ENCODE measurements around the gene SLC6A8. TPM values are rescaled to one million over a fixed set of nuclear protein-coding genes. Genes with fewer than 3 reads are reported as not detected.
A peak's percentile ranks its signal among the peaks of the same experiment; 100 is the strongest.

SLC6A8 gene
- total and polyA plus RNA-seq, 2 donors (not counting 3 experiments of a cell fraction or from before 2014, with no cell fraction given) = 22.7 to 23.6 TPM

GRCh38 chrX:153724252-153725038 lies 36.7 kb downstream of the SLC6A8 start, which contains the start of the genes ABCD1 and BCAP31:
ABCD1 (plus strand) TSS chrX:153724856; CDS start chrX:153725267, 411 bp downstream.
BCAP31 (minus strand) TSS chrX:153724387; CDS start chrX:153723244, 1,143 bp downstream.
- Histone ChIP-seq H3K9me1 (replicated peaks; ENCODE audit: control insufficient read depth, extremely low read depth, insufficient read depth, low read length) (no peaks in the 10 kb centered on the region), H3K27me3 (ENCODE audit: control insufficient read depth in 2 of 2, insufficient read depth in 2 of 2, low read length in 2 of 2) (no peaks in the 10 kb centered on the region), H4K20me1 (replicated peaks; ENCODE audit: control insufficient read depth, extremely low read depth, insufficient read depth, low read length) (no peaks in the 10 kb centered on the region), H3K79me2 (ENCODE audit: control insufficient read depth, insufficient read depth, low read length) (peaks cover 28% of the 10 kb centered on the region), H3K27ac (ENCODE audit: insufficient read depth, low read depth, low read length) (peak within 1 kb of the TSS; percentile 47), H3K4me1 (ENCODE audit: control insufficient read depth, extremely low read depth, insufficient read depth, low read length) (peaks cover 28% of the 10 kb centered on the region), H3K9me3 (replicated peaks; ENCODE audit: control insufficient read depth, insufficient read depth, low read length) (no peaks in the 10 kb centered on the region), H3K4me3 (replicated peaks in 1 of 3; ENCODE audit: insufficient read depth in 1 of 3, low read depth in 1 of 3, low read length in 3 of 3) (peak within 1 kb of the TSS; percentile 41 to 73 (median 54)), H3K9ac (replicated peaks; ENCODE audit: extremely low read depth, insufficient read depth, low read length) (peak within 1 kb of the TSS; percentile 69), H2AFZ (ENCODE audit: low read depth, low read length) (no peak within 1 kb of the TSS), H3K4me2 (ENCODE audit: insufficient read depth, low read length) (peak within 1 kb of the TSS; percentile 45), H3K36me3 (ENCODE audit: control insufficient read depth in 2 of 2, extremely low read depth in 1 of 2, insufficient read depth in 2 of 2, low read length in 2 of 2) (peaks cover 0 to 12% of the 10 kb centered on the region in 2 experiments)
- no TSS peak for BruUV-seq (replicated peaks)
- dilution Hi-C loops (cut with MboI; ENCODE audit: extremely low pct_ligation_motif_present, low sequenced_read_pairs) (no loop called here), intact Hi-C loops (cut with micrococcal nuclease) (no loop called here)
- DNase-seq (ENCODE audit: low read depth, low spot score) (peak; percentile 84), FAIRE-seq (peak; percentile 94)
- ChIA-PET POLR2A (no interaction called here), CTCF (interaction anchor here (3.0 kb wide), 1 partner anchor 16 kb away, joined by 10 read pairs; no protein-coding TSS in a partner anchor)
- TF ChIP-seq POLR2A (IDR thresholded peaks at IDR 0.05; ENCODE audit: low read depth, low read length) (peak; percentile 53), POLR2AphosphoS5 (IDR thresholded peaks at IDR 0.05; ENCODE audit: insufficient read depth, low read depth, low read length) (peak; percentile 13), FOS (IDR thresholded peaks at IDR 0.05; ENCODE audit: borderline replicate concordance, insufficient read depth, low read length) (no peak)

GRCh38 chrX:153725039-153725831 lies 37.5 kb downstream of the SLC6A8 start:
- Histone ChIP-seq H3K9me3 (replicated peaks; ENCODE audit: control insufficient read depth, insufficient read depth, low read length) (no peaks in the 10 kb centered on the region), H3K79me2 (ENCODE audit: control insufficient read depth, insufficient read depth, low read length) (peaks cover 21% of the 10 kb centered on the region), H3K9ac (replicated peaks; ENCODE audit: extremely low read depth, insufficient read depth, low read length) (peak overlapping the region; percentile 13), H3K36me3 (ENCODE audit: control insufficient read depth in 2 of 2, extremely low read depth in 1 of 2, insufficient read depth in 2 of 2, low read length in 2 of 2) (peaks cover 0 to 5% of the 10 kb centered on the region in 2 experiments), H3K4me1 (ENCODE audit: control insufficient read depth, extremely low read depth, insufficient read depth, low read length) (peaks cover 28% of the 10 kb centered on the region), H4K20me1 (replicated peaks; ENCODE audit: control insufficient read depth, extremely low read depth, insufficient read depth, low read length) (no peaks in the 10 kb centered on the region), H3K27me3 (ENCODE audit: control insufficient read depth in 2 of 2, insufficient read depth in 2 of 2, low read length in 2 of 2) (no peaks in the 10 kb centered on the region), H3K27ac (ENCODE audit: insufficient read depth, low read depth, low read length) (peak overlapping the region; percentile 47), H2AFZ (ENCODE audit: low read depth, low read length) (no peak overlapping the region), H3K4me3 (replicated peaks in 1 of 3; ENCODE audit: insufficient read depth in 1 of 3, low read depth in 1 of 3, low read length in 3 of 3) (peak overlapping the region in 2 of 3 experiments; percentile 9 to 73), H3K9me1 (replicated peaks; ENCODE audit: control insufficient read depth, extremely low read depth, insufficient read depth, low read length) (no peaks in the 10 kb centered on the region), H3K4me2 (ENCODE audit: insufficient read depth, low read length) (no peak overlapping the region)
- dilution Hi-C loops (cut with MboI; ENCODE audit: extremely low pct_ligation_motif_present, low sequenced_read_pairs) (no loop called here), intact Hi-C loops (cut with micrococcal nuclease) (no loop called here)
- CTCF ChIA-PET = no interaction called here
- TSS peak; percentile 22 for BruUV-seq (replicated peaks)
- TF ChIP-seq MAX (IDR thresholded peaks at IDR 0.05; ENCODE audit: insufficient read depth, insufficient read length) (no peak), GATA2 (IDR thresholded peaks at IDR 0.05; ENCODE audit: insufficient read depth, insufficient read length, low read depth, low read length) (no peak), FOS (IDR thresholded peaks at IDR 0.05; ENCODE audit: borderline replicate concordance, insufficient read depth, low read length) (no peak), EZH2 (IDR thresholded peaks at IDR 0.05; ENCODE audit: borderline replicate concordance, low read depth, low read length, severe bottlenecking) (no peak), CTCF (IDR thresholded peaks at IDR 0.05; ENCODE audit: extremely low read depth in 1 of 2, insufficient read depth in 1 of 2, low read depth in 1 of 2, low read length in 2 of 2) (no peak), POLR2AphosphoS5 (IDR thresholded peaks at IDR 0.05; ENCODE audit: insufficient read depth, low read depth, low read length) (no peak), POLR2A (IDR thresholded peaks at IDR 0.05; ENCODE audit: low read depth, low read length) (no peak), MYC (IDR thresholded peaks at IDR 0.05; ENCODE audit: low read depth, low read length) (no peak), JUN (IDR thresholded peaks at IDR 0.05; ENCODE audit: borderline replicate concordance, insufficient read depth, insufficient read length, low read depth) (no peak)
- POLR2A ChIA-PET = no interaction called here
- FAIRE-seq (no peak), DNase-seq (ENCODE audit: low read depth, low spot score) (no peak)
